CD4-positive, alpha-beta T cell treated with Interleukin-17A for 1 hour (primary cell): ENCODE measurements around the gene FILIP1L.

ENCODE experiments used
- DNase-seq: peaks from one replicate; pipeline ENCODE4 v3.0.0-alpha.2; 2020

Gene FILIP1L

DNA sequence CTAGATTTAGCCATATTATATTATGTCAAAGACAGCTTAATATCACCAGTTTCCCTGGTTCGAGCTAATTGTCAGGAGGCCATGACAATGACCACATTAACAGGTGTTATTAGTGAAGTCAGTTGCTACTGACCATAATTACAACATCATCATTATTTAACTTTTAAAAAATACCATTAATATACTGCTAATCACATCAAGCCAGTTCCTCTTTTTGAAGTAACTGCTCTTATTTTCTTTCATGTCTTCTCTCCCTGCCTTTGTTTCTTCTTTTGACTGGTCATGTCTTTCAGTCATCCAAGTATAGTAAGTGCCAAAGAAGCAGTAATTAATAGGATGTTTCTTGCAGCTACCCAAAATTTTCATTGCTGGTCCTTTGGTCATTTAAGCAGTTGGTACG, 235.0 kb downstream of the FILIP1L start:
- no peak for DNase-seq

DNA sequence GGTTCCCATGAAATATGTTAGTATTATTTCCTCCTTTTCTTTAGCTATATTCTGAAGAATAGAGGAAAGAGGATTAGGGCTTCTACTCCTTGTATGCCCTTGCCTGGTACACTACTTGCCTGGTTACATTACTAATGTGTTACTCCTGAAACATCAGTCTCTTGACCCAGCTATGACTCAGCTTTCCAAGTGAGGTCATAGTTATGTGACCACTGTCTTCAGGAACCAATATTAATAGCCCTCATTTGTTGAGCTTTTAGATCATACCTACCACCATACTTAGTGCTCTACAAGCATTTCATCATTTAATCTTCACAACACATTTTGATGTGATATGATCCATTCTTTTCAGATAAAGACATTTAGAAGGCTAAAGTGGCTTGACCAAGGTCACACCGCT, 236.3 kb downstream of the FILIP1L start:
- DNase-seq: no peak

DNA sequence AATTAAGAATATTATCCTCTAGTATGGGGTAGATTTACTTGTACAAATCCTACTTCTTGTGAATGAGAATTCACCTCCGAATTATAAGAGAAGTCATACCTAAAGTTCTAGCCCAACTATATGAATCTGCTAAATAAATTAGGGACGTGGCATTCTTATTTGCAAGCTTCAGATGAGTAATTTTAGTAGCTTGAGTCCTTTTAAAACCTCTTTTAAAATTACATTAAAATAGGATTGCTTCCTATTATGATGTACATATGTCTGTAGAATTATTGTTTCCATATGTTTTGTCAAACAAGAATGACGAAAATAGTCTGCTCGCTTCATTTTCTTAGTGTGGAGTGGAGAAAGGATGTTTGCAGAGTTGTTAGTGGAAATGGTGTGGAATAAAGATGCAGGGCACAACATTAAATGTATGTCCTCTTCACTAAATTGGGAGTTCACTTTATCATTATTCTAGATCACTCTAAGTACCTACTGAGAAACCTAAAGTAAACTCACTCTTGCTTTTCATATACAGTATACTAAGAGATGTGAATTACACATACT, 237.2 kb downstream of the FILIP1L start:
- no peak for DNase-seq

DNA sequence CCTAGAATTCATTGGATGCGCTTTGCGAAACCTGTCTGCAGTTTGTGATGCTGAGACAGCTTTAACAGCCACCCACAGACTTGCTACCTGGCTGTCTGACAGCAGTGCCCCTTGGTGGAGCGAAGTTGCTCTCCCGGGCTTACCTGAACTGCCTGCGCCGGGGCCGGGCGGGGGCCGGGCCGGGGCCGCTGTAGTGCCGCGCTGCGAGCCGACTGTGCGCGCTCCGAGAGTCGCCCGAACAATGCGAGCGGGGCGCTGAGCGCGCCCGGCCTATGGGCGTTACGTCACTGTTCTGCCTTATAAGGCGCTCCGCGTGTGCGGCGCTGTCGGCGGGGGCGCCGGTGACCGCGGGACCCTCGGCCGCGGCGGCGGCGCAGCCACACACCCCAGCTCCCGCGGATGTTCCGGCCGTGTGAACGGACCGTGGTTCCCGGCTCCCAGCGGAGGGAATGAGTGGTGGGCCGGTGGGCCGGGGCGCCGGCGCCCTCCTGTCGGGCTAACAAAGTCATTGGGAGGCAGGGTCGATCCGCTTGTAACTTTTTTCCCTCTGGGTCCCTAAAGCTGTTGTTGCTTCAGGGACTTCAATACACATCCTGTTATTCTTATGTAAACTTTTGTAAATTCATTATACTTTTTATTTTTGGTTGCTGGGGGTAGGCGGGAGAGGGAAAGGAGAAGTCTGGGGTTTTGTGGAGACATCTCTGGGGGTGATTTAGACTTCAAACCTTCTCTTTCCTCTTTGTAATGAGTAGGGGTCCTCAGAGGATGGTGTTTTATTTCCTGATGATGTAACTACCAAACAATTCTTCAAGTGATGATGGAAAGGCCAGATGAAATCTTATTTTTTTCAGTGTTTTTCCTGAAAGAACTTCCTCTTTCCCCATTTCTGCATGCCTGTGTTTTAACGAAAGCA, 238.1 kb downstream of the FILIP1L start:
- peak; percentile 67 for DNase-seq

DNA sequence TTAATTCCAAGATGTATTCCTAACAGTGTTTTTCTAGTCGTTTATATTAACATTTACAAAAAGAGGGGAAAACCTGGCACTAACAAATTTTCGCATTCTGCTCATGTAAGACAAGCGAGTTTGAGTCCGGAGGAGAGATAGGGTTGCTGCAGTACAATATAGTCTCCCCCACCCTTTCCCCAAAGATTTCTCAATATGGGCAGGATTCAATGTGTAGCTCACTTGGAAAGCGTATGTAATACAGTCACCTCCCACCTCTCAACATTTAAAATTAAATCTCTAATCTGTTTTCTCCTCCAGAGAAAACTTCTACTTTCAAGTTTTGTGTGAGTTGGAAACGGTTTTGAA, 238.7 kb downstream of the FILIP1L start:
- DNase-seq: no peak

DNA sequence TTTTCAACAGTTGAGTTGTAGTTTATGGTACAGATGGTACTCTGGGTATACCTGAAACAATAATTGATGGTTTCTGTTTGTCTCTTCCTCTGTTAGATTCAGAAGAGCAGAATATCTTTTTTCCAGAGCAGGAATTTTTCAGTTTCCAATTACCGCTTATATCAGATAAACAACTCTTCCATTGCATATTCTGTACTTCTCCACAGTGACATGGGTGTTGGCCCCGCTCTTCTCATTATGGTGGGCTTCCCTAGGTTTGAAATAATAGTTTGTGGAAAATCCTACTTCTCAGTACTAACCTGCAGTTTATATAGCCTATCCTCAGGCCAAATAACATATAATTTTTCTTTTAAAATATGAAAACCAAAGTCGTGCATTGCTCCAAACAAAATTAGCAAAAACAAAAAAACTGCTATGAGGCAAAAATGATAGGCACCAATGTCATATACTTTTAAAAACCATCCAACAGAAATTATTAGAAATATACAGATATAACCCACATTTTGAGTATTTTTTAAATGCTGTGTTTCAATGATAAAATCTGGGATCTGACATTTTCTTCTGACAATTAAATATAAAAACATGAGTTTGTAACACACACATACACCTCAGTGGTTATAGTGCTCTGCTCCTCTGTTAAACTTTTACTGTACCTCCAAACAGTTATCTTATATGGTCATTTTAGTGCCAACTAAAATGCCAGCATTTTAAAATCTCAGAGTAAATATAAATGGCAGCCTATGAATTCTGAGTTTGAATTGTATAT, 239.9 kb downstream of the FILIP1L start:
- no peak for DNase-seq

DNA sequence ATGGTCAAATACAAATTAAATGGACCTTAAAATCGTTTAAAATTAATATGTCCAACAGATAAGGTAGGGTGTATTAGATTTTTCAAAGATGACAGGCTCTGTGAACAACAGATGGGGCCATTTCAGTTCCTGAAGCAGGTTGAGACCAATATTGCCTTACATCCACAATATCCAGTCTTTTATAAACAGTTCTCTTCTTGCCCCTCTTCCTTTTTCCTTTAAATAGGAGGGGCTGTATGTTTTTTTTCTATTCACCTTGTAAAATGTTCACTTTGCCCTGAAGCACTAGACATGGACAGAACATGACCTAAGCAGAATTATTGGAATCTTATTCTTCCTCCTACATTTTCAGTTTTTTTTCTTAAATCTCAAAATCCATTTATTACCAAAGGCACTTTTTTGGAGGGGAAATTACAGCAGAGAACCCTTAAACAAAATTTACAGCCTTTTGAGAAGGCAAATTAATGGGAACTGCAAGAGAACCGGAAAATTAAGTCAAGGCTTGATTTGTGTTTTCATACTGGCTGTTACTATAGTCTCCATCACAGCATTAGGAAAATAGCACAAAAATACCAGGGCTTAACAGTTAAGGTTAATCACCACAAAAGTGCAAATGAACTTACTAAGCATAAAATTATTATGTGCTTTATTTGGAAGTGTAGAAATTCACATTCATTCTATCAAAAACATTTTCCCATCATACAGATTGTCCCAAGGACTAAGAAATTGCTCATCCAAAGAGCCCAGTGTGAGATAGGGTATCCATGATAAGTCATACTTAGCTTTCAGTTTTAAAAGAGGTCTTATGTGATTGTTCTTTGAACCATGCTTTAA, 240.8 kb downstream of the FILIP1L start:
- no peak for DNase-seq

DNA sequence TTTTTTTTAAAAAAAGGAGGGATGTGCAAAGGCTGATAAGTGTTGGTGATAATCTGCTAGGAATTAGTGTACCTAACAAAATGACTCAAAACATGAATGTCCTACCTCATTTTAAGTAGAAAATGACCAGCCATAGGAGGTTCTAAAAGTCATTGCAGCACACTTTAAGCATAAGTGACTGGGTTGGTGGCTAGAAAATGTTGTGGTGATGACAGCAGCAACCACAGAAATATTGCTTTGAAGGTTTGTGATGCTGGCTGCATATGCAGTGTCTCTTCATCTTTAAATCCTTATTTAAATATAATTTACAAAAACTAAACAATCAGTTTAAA, 241.4 kb downstream of the FILIP1L start:
- DNase-seq: no peak

DNA sequence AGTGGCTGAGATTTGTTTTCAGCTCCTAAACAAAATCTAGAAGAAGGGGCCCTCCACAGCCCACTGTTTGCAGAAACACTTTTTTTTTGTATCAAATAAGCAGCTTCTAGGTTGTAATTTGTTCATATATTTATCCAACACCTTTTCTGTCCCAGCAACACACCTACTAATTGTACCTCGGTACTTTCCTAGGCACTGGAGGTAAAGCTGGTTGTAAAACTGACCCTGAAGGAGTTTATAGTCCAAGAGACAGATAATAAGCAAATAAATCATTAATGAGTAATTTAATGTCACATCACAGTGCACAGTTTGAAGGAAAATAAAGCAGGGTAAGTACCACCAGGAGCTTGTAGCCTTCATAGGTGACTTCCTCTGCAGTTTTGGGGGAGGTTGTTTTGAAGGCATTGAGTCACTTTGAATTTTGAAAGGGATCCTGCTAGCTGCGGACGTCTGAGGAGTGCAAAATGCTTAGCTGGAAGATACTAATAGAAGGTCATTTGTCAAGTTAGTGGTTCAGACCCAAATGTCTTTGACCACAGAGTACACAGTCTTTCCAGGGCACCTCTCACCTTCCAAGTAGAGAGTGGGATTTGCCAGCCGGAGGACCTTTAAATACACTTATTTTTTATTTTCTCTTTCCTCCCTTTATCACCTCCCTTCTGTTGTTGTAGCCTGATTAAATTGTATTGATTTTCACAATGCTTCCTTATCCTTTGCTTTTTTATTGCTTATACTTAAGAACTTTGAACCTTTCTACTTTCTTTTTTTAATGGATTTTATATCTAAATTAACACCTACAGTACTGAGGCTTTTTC, 242.9 kb downstream of the FILIP1L start:
- no peak for DNase-seq

DNA sequence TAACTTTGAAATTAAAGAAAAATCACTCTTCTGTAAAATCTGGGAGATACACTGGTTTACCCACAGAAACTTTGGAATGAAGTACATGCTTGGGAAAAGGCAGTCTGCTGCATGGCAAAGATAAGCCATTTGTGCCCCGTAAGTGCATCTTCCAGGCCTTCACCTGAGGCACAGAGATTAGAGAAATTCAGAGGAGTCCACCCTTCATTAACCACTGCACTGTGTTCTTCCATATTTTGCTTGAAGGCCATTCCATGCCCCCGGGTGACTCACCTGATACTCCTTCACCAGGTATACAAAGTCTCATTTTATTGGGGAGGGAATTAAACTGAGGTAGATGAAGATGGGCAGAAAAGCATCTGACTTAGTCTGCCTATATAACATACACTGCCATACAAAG, 243.6 kb downstream of the FILIP1L start:
- no peak for DNase-seq

DNA sequence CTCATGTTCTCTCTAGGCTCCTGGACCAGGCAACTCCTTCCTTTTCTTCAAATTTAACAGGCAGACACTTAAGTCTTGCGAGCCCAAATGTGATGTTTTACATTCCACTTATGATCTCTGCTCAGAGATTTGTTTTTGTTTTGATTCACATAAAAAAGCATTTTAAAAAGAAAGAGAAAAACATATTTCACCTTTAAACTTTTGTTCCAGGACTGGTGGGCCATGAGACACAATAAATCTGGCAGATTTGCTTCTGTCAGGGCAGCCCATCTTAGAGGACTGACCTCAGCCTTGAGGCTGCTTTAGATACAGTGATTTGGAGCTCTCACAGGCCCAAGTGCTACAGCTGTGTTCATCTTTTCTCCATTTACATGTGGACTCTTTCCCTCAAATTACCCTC, 244.7 kb downstream of the FILIP1L start:
- DNase-seq: no peak

DNA sequence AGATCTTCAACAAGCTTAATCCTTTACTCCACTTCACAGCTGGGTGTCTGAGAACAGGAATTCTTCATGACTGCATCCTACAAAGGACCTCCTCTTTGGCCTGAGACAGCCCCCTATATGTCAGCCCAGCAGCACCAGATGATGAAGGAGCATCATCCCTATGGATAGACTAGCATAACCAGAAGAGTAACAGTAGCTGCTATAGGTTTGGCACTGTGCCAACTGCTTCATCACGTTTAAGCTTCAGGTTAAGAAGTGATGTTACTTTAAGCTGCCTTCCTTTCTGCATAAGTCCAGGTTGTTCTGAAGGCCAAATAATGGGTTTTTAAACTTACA, 246.0 kb downstream of the FILIP1L start:
- no peak for DNase-seq

DNA sequence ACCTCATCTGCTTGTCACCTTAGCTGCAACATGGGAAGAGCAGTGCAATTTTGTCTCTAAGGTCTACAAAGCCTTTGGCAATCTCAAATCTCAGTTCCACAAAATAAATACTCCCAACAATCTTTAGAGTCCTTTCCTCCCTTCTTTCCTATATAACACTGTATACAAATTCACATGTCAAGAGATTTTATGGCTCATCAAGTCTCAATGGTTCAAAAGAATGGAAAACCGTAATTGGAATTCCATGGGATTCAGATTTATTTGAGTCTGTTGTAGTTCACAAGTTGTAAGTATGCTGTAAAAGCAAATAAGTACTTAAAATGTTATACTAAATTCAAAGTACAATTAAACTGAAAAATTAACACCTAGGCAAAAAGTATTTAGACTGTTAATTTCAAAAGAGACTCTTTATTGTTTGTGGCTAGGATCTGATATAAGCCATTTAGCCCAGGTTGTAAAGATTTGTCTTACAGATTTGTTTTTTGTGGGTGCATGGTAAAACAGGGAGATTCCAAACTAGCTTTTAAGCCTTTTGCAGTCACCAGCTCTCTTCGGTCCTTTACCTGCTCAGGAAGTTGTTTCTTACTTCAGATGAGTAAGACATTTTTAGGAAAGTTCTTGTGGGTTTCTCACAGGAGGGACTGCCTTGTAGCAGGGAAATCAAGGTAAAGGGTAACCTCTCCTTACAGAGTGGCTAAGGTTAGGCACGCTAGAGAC, 246.5 kb downstream of the FILIP1L start:
- no peak for DNase-seq

DNA sequence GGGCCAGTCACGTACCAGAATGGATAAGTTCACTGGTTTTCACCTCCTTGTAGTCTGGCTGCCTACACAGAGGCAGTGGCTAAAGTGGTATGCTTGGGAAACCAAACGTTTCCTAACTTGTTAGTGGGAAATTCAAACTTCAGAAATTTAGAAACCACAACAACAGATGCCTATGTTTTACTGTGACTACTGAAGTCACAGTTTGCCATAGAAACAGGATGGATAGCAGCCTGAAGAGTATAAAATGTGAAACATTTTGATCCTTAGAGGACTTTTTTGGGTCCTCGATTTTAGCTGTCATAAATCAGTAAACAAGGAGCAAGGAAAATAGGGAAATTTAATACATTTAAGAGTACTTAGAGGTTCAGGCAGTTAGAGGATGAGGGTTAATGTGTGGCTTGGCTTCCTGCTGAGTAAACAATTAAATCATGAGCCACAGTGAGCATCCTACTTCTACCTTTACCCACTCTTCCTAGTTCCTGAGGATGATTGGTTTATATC, 248.0 kb downstream of the FILIP1L start:
- no peak for DNase-seq

DNA sequence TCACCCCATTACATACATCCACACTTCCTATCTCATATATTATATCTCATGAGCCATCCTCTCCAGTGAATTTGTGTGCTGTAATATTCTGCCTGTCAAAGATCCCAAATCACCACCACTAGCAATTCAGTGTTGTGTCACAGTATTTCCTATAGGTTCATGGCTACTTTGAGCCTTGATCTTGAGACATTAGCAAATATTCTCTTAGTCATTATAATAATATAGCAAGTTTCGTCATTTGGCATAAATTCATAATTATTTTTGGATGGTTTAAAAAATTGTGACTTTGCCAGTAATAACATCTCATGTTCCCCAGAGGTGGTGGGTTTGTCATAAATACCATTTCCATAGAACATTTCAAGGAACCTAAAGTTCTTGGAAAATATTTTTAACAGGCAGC, 249.0 kb downstream of the FILIP1L start:
- no peak for DNase-seq

DNA sequence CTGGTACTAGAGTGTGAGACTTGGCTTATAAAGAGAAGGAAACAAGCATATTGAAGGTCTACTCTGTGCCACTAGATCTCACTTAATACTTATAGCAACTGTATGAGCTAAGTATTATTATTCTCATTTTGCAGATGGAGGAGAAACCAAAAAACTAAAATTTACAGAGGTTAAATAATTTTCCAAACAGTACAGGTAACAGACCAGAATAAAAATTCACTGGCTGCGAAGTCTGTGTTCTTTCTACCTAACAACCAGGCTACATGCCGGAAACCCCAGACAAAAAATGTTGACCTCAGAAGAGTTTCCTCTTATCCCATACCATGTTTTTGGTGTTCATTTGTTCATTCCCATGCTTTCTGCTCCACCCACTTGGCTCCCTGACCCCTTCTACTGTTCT, 250.0 kb downstream of the FILIP1L start:
- no peak for DNase-seq

DNA sequence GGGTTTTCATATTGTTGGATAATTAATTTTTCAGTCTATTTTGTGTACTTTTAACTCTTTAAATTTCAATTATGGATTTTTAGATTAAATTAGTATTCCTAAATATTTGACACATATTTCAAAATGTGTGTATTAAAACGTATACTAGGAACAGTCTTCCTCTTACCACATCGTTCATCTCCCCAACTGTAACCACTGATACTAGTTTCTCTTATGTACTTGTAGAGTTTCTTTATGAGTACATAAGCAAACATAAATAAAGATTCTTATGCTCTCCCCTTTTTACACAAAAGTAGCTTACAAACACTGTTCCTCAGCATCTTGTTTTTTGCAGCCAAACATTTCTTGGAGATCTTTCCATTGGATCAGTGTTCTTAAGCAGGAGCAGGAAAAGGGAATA, 250.7 kb downstream of the FILIP1L start:
- DNase-seq: no peak

DNA sequence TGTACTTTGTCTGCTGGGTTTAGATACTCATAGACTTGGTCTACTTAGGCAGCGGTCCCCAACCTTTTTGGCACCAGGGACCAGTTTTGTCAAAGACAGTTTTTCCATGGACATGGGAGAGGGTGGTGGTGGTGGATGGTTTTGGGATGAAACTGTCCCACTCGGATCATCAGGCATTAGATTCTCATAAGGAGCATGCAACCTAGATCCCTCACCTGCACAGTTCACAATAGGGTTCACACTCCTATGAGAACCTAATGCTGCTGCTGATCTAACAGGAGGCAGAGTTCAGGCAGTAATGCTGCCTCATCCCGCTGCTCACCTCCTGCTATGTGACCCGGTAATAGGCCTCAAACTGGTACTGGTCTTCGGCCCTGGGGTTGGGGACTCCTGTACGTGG, 251.3 kb downstream of the FILIP1L start:
- no peak for DNase-seq

DNA sequence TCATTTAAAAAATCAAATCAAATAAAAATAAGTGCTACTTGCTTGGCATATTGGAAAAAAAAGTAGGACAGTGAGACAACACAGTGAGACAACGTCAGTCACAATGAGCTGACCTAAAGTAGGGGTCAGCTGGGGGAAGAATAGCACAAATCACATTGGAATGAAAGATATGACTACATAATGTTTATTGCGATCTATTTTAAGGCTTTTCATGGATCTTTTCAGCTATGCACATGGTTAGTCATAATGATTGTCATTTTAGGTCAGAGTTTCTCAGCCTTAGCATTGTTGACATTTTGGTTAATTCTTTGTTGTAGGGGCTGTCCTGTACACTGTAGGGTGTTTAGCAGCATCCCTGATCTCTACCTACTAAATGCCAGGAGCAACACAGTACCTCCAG, 252.1 kb downstream of the FILIP1L start:
- DNase-seq: no peak

DNA sequence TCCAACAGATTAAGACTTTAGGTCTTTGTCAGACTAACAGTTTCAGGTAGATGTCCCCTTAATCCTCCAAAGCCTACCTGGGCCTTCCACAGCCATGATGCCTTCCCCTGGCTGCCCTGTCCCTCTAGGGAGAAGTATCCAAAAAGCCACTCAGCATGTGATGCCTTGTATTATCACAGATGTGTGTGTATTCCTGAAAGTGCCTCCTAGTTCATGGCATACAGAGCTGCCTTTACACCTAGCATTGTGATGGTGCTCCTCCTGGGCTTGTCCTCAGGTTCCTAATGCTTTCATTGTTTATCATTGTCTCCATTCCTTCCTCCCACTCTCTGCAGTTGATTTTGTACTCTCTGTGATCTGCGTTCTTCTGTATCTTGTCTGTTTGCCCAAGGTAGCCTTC, 253.1 kb downstream of the FILIP1L start:
- DNase-seq: no peak

DNA sequence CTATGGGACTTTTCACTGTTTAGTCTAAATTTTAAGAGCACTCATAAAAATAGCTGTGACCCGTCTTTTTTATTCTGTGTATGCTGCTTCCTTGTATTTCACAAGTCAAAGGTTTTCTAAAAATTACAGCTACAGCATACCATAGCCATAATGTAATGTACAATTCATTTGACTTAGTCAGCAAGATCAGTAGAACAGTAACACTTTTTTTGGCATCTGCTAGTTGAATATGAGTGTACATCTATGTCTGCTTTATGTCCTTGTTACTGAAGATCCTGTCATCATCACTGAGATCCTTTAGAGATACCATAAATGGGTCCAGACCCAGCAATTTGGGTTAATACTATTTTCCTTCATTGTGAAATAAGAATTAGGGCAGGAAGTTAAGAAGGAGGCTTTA, 254.5 kb downstream of the FILIP1L start:
- no peak for DNase-seq

DNA sequence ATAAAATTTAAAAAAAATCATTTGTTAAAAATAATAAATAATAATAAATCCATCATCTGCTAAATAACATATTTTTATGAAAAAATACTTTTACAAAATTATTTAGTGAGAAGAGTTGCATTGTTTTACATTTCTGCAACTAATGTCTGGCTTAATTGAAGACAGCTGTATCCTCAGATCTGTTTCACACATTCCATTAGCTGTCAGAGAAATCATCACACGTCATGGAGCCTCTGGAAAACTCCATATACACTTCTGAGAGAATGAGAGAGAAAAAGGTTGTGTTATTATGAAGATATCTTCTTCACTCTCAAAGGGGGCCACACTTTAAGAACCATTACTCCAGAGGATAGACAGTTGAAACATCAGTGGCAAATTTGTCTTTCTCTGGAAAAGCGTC, 255.8 kb downstream of the FILIP1L start:
- DNase-seq: no peak
